HG03045 (cell line): ENCODE measurements around the gene VWA2.

Experiments
- ATAC-seq: cut with Tn5 transposase; IDR thresholded peaks from one replicate; pipeline ENCODE4 v1.9.1; 2021; ENCODE audit warnings: mild to moderate bottlenecking, moderate library complexity; ENCODE audit not compliant: unreplicated experiment

Gene VWA2

GRCh38 chr10:114337510-114338462 is 98.7 kb downstream of the VWA2 start:
- no peak for ATAC-seq

GRCh38 chr10:114340816-114341215 is 101.8 kb downstream of the VWA2 start:
- ATAC-seq: no peak
